DMS153 (cell line): ENCODE results near the gene DUSP2.

Source experiments
- DNase-seq: peaks from one replicate; lab custom pipeline; 2025; lab: John Stamatoyannopoulos, UW

Gene DUSP2

GRCh38 chr2:96099861-96100798, 45.1 kb downstream of the DUSP2 start:
- DNase-seq: no peak

DNA sequence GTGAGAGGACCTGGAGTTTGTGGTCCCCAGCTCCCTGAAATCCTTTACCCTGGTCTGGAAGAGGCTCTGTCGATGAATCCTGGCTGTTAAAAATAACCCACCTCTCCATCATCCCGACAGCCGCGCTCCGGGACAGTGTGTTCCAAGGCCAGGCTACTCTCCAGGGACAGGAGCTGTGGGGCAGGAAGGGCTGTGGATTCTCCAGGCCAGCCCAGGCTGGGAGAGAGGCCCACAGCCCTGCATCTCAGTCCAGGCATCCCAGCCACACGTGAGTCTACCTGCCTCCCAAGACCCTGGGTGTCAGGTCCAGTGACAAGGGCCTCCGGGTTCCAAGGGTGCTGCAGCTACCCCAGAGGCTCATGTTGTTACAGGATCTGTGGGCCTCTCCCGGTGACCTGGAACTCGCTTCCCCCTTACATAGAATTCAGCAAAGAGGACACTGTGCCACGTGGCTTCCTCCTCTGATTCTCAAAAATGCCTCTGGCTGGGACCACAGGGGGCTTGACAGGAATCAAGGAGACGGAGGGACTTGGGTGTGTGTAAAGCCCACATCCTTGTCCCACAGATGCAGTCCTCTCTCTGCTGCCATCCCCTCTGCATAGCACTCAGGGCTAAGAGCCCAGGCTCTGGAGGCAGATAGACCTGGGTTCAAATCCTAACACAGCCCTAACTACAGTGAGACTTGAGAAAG, 46.2 kb downstream of the DUSP2 start:
- no peak for DNase-seq

GRCh38 chr2:96097951-96098823, 47.1 kb downstream of the DUSP2 start:
- no peak for DNase-seq

GRCh38 chr2:96097441-96097840, 47.8 kb downstream of the DUSP2 start:
- no peak for DNase-seq

- no peak for DNase-seq
Observed at GRCh38 chr2:96095116-96095636, 50.1 kb downstream of the DUSP2 start.

DNA sequence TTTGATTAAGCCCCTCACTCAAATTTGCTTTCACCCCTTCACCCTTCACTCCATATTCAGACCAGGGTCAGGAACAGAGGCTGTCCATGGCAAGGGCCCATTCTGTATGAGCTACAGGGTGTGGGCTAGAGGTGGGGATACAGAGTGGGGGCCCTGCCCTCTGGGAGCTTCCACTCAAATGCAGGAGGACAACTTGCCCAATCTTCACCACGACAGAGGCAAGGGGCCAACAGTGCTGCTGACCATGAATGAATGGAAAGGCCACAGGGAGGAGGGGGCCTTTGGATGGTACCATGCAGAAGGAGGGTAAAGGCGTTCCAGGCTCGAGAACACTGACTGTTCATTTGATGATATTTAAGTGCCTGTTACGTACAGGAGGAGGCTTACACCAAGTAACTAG, 51.7 kb downstream of the DUSP2 start:
- no peak for DNase-seq
